Activated gamma-delta T cell treated with anti-CD3 and anti-CD28 coated beads, Interleukin-2, amount 50 U/mL, for 16 hours (primary cell): ENCODE measurements around the gene WBP1.
"Not testable (repeated sequence)": the region's sequence is repeated elsewhere in the genome, so short reads cannot be mapped to it uniquely, and the experiment has no call there.

Source experiments
- DNase-seq: peaks from one replicate; pipeline ENCODE4 v3.0.0-alpha.2; 2020; ENCODE audit warnings: low read depth

Gene WBP1

GRCh38 chr2:74482801-74483674 lies 24.8 kb downstream of the WBP1 start, which contains the start of the genes CCDC142 and TTC31:
Gene CCDC142, minus strand, starts transcription at chr2:74482998. Its CDS starts 161 bp downstream, at chr2:74482837.
Gene TTC31, plus strand, starts transcription at chr2:74483081. Its CDS starts 15 bp downstream, at chr2:74483096.
- DNase-seq, result peak; percentile 90

GRCh38 chr2:74483675-74484164 lies 25.5 kb downstream of the WBP1 start:
- not testable (repeated sequence) for DNase-seq

- DNase-seq, result no peak
Observed at GRCh38 chr2:74486141-74486540, 27.9 kb downstream of the WBP1 start.

GRCh38 chr2:74488643-74489481 lies 30.6 kb downstream of the WBP1 start:
- DNase-seq, result no peak

- no peak for DNase-seq
Observed at GRCh38 chr2:74489906-74490305, 31.7 kb downstream of the WBP1 start.

- no peak for DNase-seq
Observed at GRCh38 chr2:74491648-74492544, 33.7 kb downstream of the WBP1 start.

GRCh38 chr2:74493546-74493945 lies 35.3 kb downstream of the WBP1 start:
- DNase-seq, result no peak

- no peak for DNase-seq
Observed at GRCh38 chr2:74495440-74495839, 37.2 kb downstream of the WBP1 start.

- no peak for DNase-seq
Observed at GRCh38 chr2:74496997-74497776, 38.9 kb downstream of the WBP1 start.

GRCh38 chr2:74497777-74498499 lies 39.7 kb downstream of the WBP1 start:
- no peak for DNase-seq

- DNase-seq, result no peak
Observed at GRCh38 chr2:74498500-74499266, 40.4 kb downstream of the WBP1 start.

- DNase-seq, result no peak
Observed at GRCh38 chr2:74499267-74499939, 41.2 kb downstream of the WBP1 start, which contains the start of gene LBX2. Gene LBX2, minus strand, starts transcription at chr2:74499603. Its CDS starts 66 bp downstream, at chr2:74499537.

GRCh38 chr2:74499940-74500577 lies 41.8 kb downstream of the WBP1 start:
- no peak for DNase-seq

GRCh38 chr2:74500578-74500946 lies 42.3 kb downstream of the WBP1 start:
- no peak for DNase-seq

- DNase-seq, result no peak
Observed at GRCh38 chr2:74501335-74502071, 43.3 kb downstream of the WBP1 start.

GRCh38 chr2:74502147-74502719 lies 44.0 kb downstream of the WBP1 start:
- DNase-seq, result no peak
